ENCODE results near the gene UBXN6.

The UBXN6 gene

DNA sequence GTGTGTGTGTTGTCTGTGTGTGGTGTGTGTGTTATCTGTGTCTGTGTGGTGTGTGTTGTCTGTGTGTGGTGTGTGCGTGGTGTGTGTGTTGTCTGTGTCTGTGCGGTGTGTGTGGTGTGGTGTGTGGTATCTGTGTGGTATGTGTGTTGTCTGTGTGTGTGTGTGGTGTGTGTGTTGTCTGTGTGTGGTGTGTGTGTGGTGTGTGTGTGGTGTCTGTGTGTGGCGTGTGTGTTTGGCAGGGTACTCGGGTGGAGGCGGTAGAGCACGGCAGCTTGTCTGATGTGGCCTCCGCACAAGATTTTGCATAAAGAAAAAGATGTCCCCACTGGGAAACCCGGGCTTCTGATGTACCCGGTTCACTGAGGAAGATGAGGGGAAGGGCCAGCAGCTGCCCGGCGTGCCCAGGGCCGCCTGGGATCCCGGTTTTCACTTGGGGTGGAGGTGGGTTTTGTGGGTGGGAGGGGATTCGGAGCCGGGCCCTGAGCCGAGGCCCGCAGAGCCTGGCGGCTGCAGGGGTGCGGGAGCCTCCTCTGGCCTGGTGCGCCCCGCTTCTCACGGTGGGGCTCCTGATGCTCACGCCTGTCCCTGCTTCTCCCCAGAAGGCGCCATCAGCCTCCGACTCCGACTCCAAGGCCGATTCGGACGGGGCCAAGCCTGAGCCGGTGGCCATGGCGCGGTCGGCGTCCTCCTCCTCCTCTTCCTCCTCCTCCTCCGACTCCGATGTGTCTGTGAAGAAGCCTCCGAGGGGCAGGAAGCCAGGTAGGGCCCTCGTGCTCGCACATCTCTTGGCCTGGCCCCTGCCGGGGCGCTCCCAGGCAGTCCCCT lies 35.7 kb upstream of the UBXN6 start:
- no peak for DNase-seq (ENCODE audit: low read depth)
- TF ChIP-seq, protein P1, sequence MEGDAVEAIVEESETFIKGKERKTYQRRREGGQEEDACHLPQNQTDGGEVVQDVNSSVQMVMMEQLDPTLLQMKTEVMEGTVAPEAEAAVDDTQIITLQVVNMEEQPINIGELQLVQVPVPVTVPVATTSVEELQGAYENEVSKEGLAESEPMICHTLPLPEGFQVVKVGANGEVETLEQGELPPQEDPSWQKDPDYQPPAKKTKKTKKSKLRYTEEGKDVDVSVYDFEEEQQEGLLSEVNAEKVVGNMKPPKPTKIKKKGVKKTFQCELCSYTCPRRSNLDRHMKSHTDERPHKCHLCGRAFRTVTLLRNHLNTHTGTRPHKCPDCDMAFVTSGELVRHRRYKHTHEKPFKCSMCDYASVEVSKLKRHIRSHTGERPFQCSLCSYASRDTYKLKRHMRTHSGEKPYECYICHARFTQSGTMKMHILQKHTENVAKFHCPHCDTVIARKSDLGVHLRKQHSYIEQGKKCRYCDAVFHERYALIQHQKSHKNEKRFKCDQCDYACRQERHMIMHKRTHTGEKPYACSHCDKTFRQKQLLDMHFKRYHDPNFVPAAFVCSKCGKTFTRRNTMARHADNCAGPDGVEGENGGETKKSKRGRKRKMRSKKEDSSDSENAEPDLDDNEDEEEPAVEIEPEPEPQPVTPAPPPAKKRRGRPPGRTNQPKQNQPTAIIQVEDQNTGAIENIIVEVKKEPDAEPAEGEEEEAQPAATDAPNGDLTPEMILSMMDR (conservative IDR thresholded peaks at IDR 0.05; ENCODE audit: low read length): no peak
- H3K4me3 ChIP-seq (ENCODE audit: low read length): no peak overlapping the region

DNA sequence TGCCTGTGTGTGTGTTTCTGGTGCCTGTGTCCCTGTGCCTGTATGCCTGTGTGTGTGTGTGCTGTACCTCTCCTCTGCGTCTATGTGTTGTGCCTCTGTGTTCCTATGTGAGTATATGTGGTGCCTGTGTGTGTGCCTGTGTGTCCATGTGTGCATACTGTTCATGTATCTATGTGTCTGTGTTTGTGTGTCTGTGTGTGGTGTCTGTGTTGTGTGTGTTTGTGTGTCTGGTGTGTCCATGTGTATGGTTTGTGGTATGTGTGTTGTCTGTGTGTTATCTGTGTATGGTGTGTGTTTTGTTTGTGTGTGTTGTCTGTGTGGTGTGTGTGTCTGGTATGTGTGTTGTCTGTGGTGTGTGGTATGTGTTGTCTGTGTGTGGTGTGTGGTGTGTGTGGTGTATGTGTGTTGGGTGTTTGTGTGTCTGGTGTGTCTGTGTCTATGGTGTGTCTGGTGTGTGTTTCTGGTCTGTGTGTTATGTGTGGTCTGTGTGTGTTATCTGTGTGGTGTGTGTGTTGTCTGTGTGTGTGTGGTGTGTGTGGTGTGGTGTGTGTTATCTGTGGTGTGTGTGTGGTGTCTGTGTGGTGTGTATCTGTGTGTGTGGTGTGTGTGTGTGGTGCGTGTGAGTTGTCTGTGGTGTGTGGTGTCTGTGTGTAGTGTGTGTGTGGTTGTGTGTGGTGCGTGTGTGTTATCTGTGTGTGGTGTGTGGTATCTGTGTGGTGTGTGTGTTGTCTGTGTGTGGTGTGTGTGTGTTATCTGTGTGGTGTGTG lies 34.9 kb upstream of the UBXN6 start:
- TF ChIP-seq, protein P1 (conservative IDR thresholded peaks at IDR 0.05; ENCODE audit: low read length): no peak
- H3K4me3 ChIP-seq (ENCODE audit: low read length): no peak overlapping the region
- no peak for DNase-seq (ENCODE audit: low read depth)

DNA sequence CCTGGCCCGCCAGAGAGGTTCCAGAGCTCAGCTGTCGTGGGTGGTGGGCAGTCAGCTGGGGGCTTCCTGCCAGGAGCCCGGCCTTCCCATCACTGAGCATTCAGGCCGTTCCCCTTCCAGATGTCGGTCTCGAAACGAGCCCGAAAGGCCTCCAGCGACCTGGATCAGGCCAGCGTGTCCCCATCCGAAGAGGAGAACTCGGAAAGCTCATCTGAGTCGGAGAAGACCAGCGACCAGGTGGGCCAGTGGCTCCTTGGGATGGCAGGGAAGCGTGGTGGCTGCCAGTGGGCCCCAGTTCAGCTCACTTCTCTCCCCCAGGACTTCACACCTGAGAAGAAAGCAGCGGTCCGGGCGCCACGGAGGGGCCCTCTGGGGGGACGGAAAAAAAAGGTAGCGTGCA lies 33.9 kb upstream of the UBXN6 start:
- H3K4me3 ChIP-seq (ENCODE audit: low read length): no peak overlapping the region
- no peak for DNase-seq (ENCODE audit: low read depth)
- TF ChIP-seq, protein P1 (conservative IDR thresholded peaks at IDR 0.05; ENCODE audit: low read length): no peak

DNA sequence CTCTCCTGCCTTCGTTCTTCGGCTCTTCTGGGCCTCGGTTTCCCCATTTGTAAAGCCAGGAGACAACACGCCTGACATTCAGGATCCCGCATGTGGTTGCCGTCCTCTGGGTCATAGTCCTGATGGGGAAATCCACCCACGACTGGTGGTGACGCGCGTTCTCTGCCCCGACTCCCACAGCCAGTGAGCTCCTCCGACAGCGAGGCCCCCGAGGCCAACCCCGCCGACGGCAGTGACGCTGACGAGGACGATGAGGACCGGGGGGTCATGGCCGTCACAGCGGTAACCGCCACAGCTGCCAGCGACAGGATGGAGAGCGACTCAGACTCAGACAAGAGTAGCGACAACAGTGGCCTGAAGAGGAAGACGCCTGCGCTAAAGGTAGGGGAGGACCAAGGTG lies 30.9 kb upstream of the UBXN6 start:
- TF ChIP-seq, protein P1 (conservative IDR thresholded peaks at IDR 0.05; ENCODE audit: low read length): no peak
- no peak for DNase-seq (ENCODE audit: low read depth)
- H3K4me3 ChIP-seq (ENCODE audit: low read length): no peak overlapping the region

DNA sequence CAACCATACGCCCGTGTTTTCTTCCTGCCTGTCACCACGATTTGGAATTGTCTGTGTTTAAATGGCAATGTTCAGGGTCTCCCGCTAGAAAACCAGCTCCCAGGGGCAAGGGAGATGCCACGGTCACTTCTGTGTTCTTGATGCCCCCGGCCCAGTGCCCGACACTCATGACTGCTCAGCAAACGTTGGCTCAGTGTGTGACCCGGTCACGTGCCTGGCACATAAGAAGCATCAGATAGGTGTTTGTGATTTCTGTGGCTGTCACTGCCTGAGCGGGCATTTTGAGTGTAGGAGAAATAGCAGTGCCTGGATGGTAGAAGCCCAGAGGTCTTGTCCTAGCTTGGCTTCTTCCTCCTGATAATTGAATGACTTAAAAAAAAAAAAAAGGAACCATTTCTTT lies 30.0 kb upstream of the UBXN6 start:
- TF ChIP-seq, protein P1 (conservative IDR thresholded peaks at IDR 0.05; ENCODE audit: low read length): no peak
- DNase-seq (ENCODE audit: low read depth): no peak
- no peak overlapping the region for H3K4me3 ChIP-seq (ENCODE audit: low read length)

DNA sequence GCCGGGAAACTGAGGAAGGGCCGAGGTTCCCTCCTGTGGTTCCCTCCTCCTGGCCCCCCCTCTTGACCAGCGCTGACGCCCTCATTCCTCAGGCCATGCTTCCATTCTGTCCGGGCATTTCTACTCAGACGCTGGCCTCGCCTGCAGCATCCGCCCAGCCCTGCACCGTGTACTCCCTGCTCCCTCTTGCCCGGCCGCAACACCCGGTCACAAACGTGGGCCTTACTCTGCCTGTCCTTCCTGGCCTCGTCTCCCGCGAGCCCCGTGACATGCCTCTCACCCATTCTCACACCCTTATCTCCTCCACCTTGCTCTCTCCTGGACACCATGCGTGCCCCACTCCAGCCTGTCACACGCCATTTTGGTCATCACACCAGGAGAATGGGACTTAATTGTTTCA lies 25.8 kb upstream of the UBXN6 start:
- TF ChIP-seq, protein P1 (conservative IDR thresholded peaks at IDR 0.05; ENCODE audit: low read length): no peak
- DNase-seq (ENCODE audit: low read depth): no peak
- H3K4me3 ChIP-seq (ENCODE audit: low read length): no peak overlapping the region
